ENCODE results near the gene SAMD9.
"Not testable (repeated sequence)": the region's sequence is repeated elsewhere in the genome, so short reads cannot be mapped to it uniquely, and the experiment has no call there.

Gene SAMD9

GRCh38 chr7:93062599-93062998 lies 55.2 kb downstream of the SAMD9 start:
- FAIRE-seq (peak; percentile 33), DNase-seq (ENCODE audit: insufficient read length, low spot score) (no peak)

DNA sequence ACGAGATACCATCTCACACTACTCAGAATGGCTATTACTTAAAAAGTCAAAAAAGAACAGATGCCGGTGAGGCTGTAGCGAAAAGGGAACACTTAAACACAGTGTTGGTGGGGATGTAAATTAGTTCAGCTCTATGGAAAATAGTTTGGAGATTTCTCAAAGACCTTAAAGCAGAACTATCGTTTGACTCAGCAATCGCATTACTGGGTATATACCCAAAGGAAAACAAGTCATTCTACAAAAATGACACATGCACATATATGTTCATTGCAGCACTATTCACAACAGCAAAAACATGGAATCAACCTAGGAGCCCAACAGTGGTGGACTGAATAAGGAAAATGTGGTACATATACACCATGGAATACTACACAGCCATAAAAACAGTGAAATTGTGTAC lies 56.9 kb downstream of the SAMD9 start:
- TF ChIP-seq POLR2A (IDR thresholded peaks at IDR 0.05; ENCODE audit: low read depth, low read length) = no peak
- no peak for FAIRE-seq
- DNase-seq (ENCODE audit: insufficient read length, low spot score) = no peak

More at GRCh38 chr7:93062599-93062998, 55.2 kb downstream of the SAMD9 start:
- no peak for TF ChIP-seq POLR2A (IDR thresholded peaks at IDR 0.05; ENCODE audit: low read depth, low read length)

GRCh38 chr7:93060025-93060424 lies 57.8 kb downstream of the SAMD9 start:
- no peak for DNase-seq (ENCODE audit: insufficient read length, low spot score)
- FAIRE-seq = no peak
- no peak for TF ChIP-seq POLR2A (IDR thresholded peaks at IDR 0.05; ENCODE audit: low read depth, low read length)

- DNase-seq (ENCODE audit: insufficient read length, low spot score); FAIRE-seq: not testable (repeated sequence)
Measured at GRCh38 chr7:93056621-93057020, 61.2 kb downstream of the SAMD9 start.

GRCh38 chr7:93055543-93056107 lies 62.2 kb downstream of the SAMD9 start:
- FAIRE-seq (peak; percentile 67), DNase-seq (ENCODE audit: insufficient read length, low spot score) (peak; percentile 8)
- no peak for TF ChIP-seq POLR2A (IDR thresholded peaks at IDR 0.05; ENCODE audit: low read depth, low read length)

- DNase-seq (ENCODE audit: insufficient read length, low spot score) = no peak
- FAIRE-seq = no peak
- TF ChIP-seq POLR2A (IDR thresholded peaks at IDR 0.05; ENCODE audit: low read depth, low read length) = no peak
Measured at GRCh38 chr7:93054975-93055374, 62.8 kb downstream of the SAMD9 start.

- no peak for DNase-seq (ENCODE audit: insufficient read length, low spot score)
- no peak for TF ChIP-seq POLR2A (IDR thresholded peaks at IDR 0.05; ENCODE audit: low read depth, low read length)
- peak; percentile 15 for FAIRE-seq
Measured at GRCh38 chr7:93053949-93054943, 63.5 kb downstream of the SAMD9 start.

GRCh38 chr7:93053209-93053948 lies 64.4 kb downstream of the SAMD9 start:
- no peak for TF ChIP-seq POLR2A (IDR thresholded peaks at IDR 0.05; ENCODE audit: low read depth, low read length)
- DNase-seq (ENCODE audit: insufficient read length, low spot score) = no peak
- FAIRE-seq = no peak

DNA sequence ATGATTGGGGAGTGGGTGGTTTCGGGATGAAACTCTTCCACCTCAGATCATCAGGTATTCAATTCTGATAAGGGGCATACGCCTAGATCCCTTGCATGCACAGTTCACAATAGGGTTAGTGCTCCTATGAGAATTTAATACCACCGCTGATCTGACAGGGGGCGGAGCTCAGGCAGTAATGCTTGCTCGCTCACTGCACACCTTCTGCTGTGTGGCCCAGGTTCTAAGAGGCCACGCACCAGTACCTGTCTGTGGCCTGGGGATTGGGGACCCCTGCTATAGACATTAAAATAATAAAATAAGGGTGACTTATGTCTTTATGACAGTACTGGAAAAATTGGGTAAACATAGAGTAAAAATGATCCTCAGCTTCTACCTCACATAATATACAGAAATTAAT lies 66.1 kb downstream of the SAMD9 start:
- FAIRE-seq (no peak), DNase-seq (ENCODE audit: insufficient read length, low spot score) (no peak)
- TF ChIP-seq POLR2A (IDR thresholded peaks at IDR 0.05; ENCODE audit: low read depth, low read length) = no peak

Data from H54 (cell line).